ENCODE measurements around the gene DNASE1L1. TPM values are rescaled to one million over a fixed set of nuclear protein-coding genes. Genes with fewer than 3 reads are reported as not detected.

Gene DNASE1L1
- total RNA-seq, 1 donor from 2014 or later = 14.4 TPM

GRCh38 chrX:154375156-154375504 lies 33.9 kb downstream of the DNASE1L1 start:
- H3K36me3 Mint-ChIP-seq = no peaks in the 10 kb centered on the region
- no peak for TF ChIP-seq CTCF (conservative IDR thresholded peaks at IDR 0.05)
- H3K27ac Mint-ChIP-seq = peak overlapping the region; percentile 77
- H3K27me3 Mint-ChIP-seq = no peaks in the 10 kb centered on the region
- H3K9me3 Mint-ChIP-seq = no peaks in the 10 kb centered on the region
- peak overlapping the region; percentile 78 for H3K4me3 Mint-ChIP-seq
- no peak for DNase-seq (ENCODE audit: extremely low spot score, unreplicated experiment)
- H3K4me1 Mint-ChIP-seq (ENCODE audit: unreplicated experiment) = no peaks in the 10 kb centered on the region

- H3K36me3 Mint-ChIP-seq = no peaks in the 10 kb centered on the region
- no peaks in the 10 kb centered on the region for H3K9me3 Mint-ChIP-seq
- H3K4me3 Mint-ChIP-seq = peak within 1 kb of the TSS; percentile 86
- no peak for DNase-seq (ENCODE audit: extremely low spot score, unreplicated experiment)
- H3K27me3 Mint-ChIP-seq = no peaks in the 10 kb centered on the region
- TF ChIP-seq CTCF (conservative IDR thresholded peaks at IDR 0.05) = peak; percentile 23
- H3K4me1 Mint-ChIP-seq (ENCODE audit: unreplicated experiment) = no peaks in the 10 kb centered on the region
- H3K27ac Mint-ChIP-seq = peak within 1 kb of the TSS; percentile 94
Observed at GRCh38 chrX:154374313-154375155, 34.5 kb downstream of the DNASE1L1 start, which contains the start of gene FLNA. TSS of gene FLNA (minus strand) at chrX:154374634. CDS start at chrX:154371245, 3,389 bp downstream.

GRCh38 chrX:154373340-154374306 lies 35.4 kb downstream of the DNASE1L1 start:
- Mint-ChIP-seq H3K27ac (peak overlapping the region; percentile 94), H3K4me1 (ENCODE audit: unreplicated experiment) (no peaks in the 10 kb centered on the region), H3K27me3 (no peaks in the 10 kb centered on the region), H3K4me3 (peak overlapping the region; percentile 86), H3K36me3 (no peaks in the 10 kb centered on the region), H3K9me3 (no peaks in the 10 kb centered on the region)
- peak; percentile 73 for TF ChIP-seq CTCF (conservative IDR thresholded peaks at IDR 0.05)
- DNase-seq (ENCODE audit: extremely low spot score, unreplicated experiment) = no peak

GRCh38 chrX:154372612-154373022 lies 36.4 kb downstream of the DNASE1L1 start:
- no peaks in the 10 kb centered on the region for H3K4me1 Mint-ChIP-seq (ENCODE audit: unreplicated experiment)
- peak overlapping the region; percentile 95 for H3K27ac Mint-ChIP-seq
- no peaks in the 10 kb centered on the region for H3K27me3 Mint-ChIP-seq
- H3K36me3 Mint-ChIP-seq = no peaks in the 10 kb centered on the region
- no peak for DNase-seq (ENCODE audit: extremely low spot score, unreplicated experiment)
- H3K4me3 Mint-ChIP-seq = peak overlapping the region; percentile 84
- no peaks in the 10 kb centered on the region for H3K9me3 Mint-ChIP-seq
- TF ChIP-seq CTCF (conservative IDR thresholded peaks at IDR 0.05) = no peak

- DNase-seq (ENCODE audit: extremely low spot score, unreplicated experiment) = no peak
Observed at GRCh38 chrX:154371789-154372300, 37.2 kb downstream of the DNASE1L1 start.

More at GRCh38 chrX:154371789-154372300, 37.2 kb downstream of the DNASE1L1 start:
- no peaks in the 10 kb centered on the region for H3K4me1 Mint-ChIP-seq (ENCODE audit: unreplicated experiment)
- H3K27ac Mint-ChIP-seq = peak overlapping the region; percentile 95
- H3K27me3 Mint-ChIP-seq = no peaks in the 10 kb centered on the region
- H3K4me3 Mint-ChIP-seq = no peak overlapping the region
- no peak for TF ChIP-seq CTCF (conservative IDR thresholded peaks at IDR 0.05)
- H3K36me3 Mint-ChIP-seq = no peaks in the 10 kb centered on the region
- H3K9me3 Mint-ChIP-seq = no peaks in the 10 kb centered on the region
